ENCODE data around the gene MPO. TPM values are rescaled to one million over a fixed set of nuclear protein-coding genes. Genes with fewer than 3 reads are reported as not detected.

MPO gene
- total RNA-seq, 1 experiment from 2014 or later: not detected

DNA sequence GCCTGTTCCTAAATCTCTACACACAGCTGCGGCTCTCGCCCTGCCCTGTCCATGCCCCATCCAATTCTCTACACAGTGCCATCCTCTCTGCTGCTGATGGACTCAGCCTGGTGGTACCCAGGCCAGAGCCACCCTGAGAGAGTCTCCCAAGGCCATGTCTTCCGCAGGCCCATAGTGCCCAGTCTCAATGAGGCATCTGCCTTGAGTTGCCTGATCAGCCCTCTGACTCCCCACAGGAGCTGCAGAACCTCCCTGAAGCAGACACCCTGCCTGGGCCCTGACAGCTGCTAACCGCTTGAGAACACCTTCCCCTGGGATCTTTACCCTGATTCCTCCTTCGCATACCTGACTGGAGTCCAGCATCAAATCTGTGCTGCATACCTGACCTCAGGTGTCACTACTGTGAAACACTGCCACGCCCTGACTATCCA lies 34.6 kb upstream of the MPO start:
- H3K56ac ChIP-seq (ENCODE audit: insufficient read length, low read depth, low read length): no peak overlapping the region
- TF ChIP-seq, protein P1, sequence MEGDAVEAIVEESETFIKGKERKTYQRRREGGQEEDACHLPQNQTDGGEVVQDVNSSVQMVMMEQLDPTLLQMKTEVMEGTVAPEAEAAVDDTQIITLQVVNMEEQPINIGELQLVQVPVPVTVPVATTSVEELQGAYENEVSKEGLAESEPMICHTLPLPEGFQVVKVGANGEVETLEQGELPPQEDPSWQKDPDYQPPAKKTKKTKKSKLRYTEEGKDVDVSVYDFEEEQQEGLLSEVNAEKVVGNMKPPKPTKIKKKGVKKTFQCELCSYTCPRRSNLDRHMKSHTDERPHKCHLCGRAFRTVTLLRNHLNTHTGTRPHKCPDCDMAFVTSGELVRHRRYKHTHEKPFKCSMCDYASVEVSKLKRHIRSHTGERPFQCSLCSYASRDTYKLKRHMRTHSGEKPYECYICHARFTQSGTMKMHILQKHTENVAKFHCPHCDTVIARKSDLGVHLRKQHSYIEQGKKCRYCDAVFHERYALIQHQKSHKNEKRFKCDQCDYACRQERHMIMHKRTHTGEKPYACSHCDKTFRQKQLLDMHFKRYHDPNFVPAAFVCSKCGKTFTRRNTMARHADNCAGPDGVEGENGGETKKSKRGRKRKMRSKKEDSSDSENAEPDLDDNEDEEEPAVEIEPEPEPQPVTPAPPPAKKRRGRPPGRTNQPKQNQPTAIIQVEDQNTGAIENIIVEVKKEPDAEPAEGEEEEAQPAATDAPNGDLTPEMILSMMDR (conservative IDR thresholded peaks at IDR 0.05): no peak
- no peaks in the 10 kb centered on the region for H3K23me2 ChIP-seq (ENCODE audit: insufficient read length, low read depth, low read length, poor library complexity, severe bottlenecking)
- no CpG with 5 or more reads among the region's 6 CpGs for WGBS (ENCODE audit: extremely low coverage, insufficient read length, low lambda C conversion rate)
- H2AFZ ChIP-seq (ENCODE audit: low read length): no peak overlapping the region
- no peak overlapping the region for H2BK20ac ChIP-seq (ENCODE audit: low read depth, low read length, poor library complexity, severe bottlenecking)
- no peak overlapping the region for H2BK12ac ChIP-seq (ENCODE audit: insufficient read length, low read depth, low read length)
- peak; percentile 25 for DNase-seq
- H3K23ac ChIP-seq (ENCODE audit: insufficient read length, low read depth, low read length): no peak overlapping the region
- no peak overlapping the region for H3K14ac ChIP-seq (ENCODE audit: insufficient read depth, low read length)
- peaks cover 3 to 12% of the 10 kb centered on the region in 2 experiments; a peak in 3 of 4 replicates for H3K4me1 Mint-ChIP-seq
- no peaks in the 10 kb centered on the region for H3K9me3 Mint-ChIP-seq
- H4K8ac ChIP-seq (replicated peaks; ENCODE audit: insufficient read length, low read depth, low read length): no peak overlapping the region
- H4K5ac ChIP-seq (ENCODE audit: insufficient read length, low read depth, low read length): no peak overlapping the region
- H3K36me3 Mint-ChIP-seq (ENCODE audit: insufficient read depth in 1 of 3, low read depth in 3 of 3): no peaks in the 10 kb centered on the region
- H3K18ac ChIP-seq (ENCODE audit: insufficient read length, low read depth, low read length): no peak overlapping the region
- no peaks in the 10 kb centered on the region for H3K9me3 ChIP-seq (ENCODE audit: control insufficient read depth, low read depth, low read length)
- no peak overlapping the region for H3T11ph ChIP-seq (ENCODE audit: low read length)
- H3K4me1 ChIP-seq (ENCODE audit: insufficient read depth, low read length): no peaks in the 10 kb centered on the region
- no peaks in the 10 kb centered on the region for H3K27me3 ChIP-seq (ENCODE audit: insufficient read depth, low read length)
- H2BK15ac ChIP-seq (ENCODE audit: low read depth, low read length): no peak overlapping the region
- H3K79me1 ChIP-seq (ENCODE audit: insufficient read depth, low read depth, low read length, poor library complexity, severe bottlenecking): no peaks in the 10 kb centered on the region
- H3K27ac ChIP-seq (ENCODE audit: insufficient read length, low read depth, low read length): no peak overlapping the region
- peaks cover 7% of the 10 kb centered on the region for H3K27me3 Mint-ChIP-seq (ENCODE audit: low read depth)
- no peak overlapping the region for H3K4me3 Mint-ChIP-seq
- H4K91ac ChIP-seq (ENCODE audit: insufficient read length, low read depth, low read length): no peak overlapping the region
- H3K4me2 ChIP-seq (ENCODE audit: insufficient read depth, insufficient read length, low read length): no peak overlapping the region
- no peak overlapping the region for H3K4ac ChIP-seq (ENCODE audit: low read depth, low read length)
- H3K9ac ChIP-seq (ENCODE audit: extremely low read depth, insufficient read length, low read length): no peak overlapping the region
- H4K20me1 ChIP-seq (ENCODE audit: control insufficient read depth, insufficient read depth, insufficient read length): no peaks in the 10 kb centered on the region
- H3K79me2 ChIP-seq (ENCODE audit: insufficient read depth, low read length): no peaks in the 10 kb centered on the region
- no peak overlapping the region for H2AK5ac ChIP-seq (ENCODE audit: insufficient read length, low read length)
- no peak overlapping the region for H3K27ac Mint-ChIP-seq
- H2BK120ac ChIP-seq (ENCODE audit: low read depth, low read length, poor library complexity, severe bottlenecking): no peak overlapping the region
- H2BK5ac ChIP-seq (ENCODE audit: insufficient read length, low read length): no peak overlapping the region
